GM12878 (cell line): Measurements from ENCODE around the gene NEGR1. TPM values are rescaled to one million over a fixed set of nuclear protein-coding genes. Genes with fewer than 3 reads are reported as not detected.

Experiments
- ATAC-seq: fragments of 200-7000 bp; cut with Tn5 transposase; 3 replicates; pipeline ENCODE4 v1.9.1; 2020; ENCODE audit warnings: mild to moderate bottlenecking, moderate library complexity
- BruUV-seq: library from RNA; stranded (reverse); fragments of 400-500 nt; replicated peaks from 2 replicates; lab custom pipeline; 2021; lab: Mats Ljungman, UMichigan
- CTCF ChIA-PET: fragments of 300-600 bp; sonication (Branson Sonifier 250); formaldehyde crosslinking; extraction: SDS; loops from one replicate; lab custom pipeline; 2021; ENCODE audit warnings: inconsistent platforms; lab: Yijun Ruan, JAX
- POLR2A ChIA-PET: fragments of 350-600 bp; formaldehyde crosslinking; extraction: SDS; loops from one replicate; lab custom pipeline; 2021; ENCODE audit warnings: inconsistent platforms; lab: Charles Lee
- RAD21 ChIA-PET: fragments of 300-600 bp; sonication (Branson Sonifier 250); formaldehyde crosslinking; loops from one replicate; lab custom pipeline; 2023; ENCODE audit warnings: antibody characterized with exemption; ENCODE audit not compliant: unreplicated experiment; lab: Charles Lee
- SMC1A ChIA-PET: fragments of 300-600 bp; sonication (Branson Sonifier 250); formaldehyde crosslinking; loops from one replicate; lab custom pipeline; 2023; ENCODE audit not compliant: unreplicated experiment, uncharacterized antibody; lab: Charles Lee
- DNase-seq: peaks from one replicate; pipeline ENCODE4 v3.0.0-alpha.2; 2011; ENCODE audit warnings: low read depth, low spot score
- FAIRE-seq: peaks from 3 replicates; lab custom pipeline; 2011; peaks lifted over from hg19 to GRCh38; lab: Jason Lieb, UNC
- H2AFZ ChIP-seq: 2 replicates; pipeline ENCODE4 v1.6.0; 2011; ENCODE audit warnings: low read depth, low read length, control low read depth; ENCODE audit not compliant: control insufficient read depth
- H3K27ac ChIP-seq: 2 replicates; pipeline ENCODE4 v1.5.1; 2011; ENCODE audit warnings: control low read depth; ENCODE audit not compliant: control insufficient read depth, insufficient read depth
- H3K27me3 ChIP-seq, 2 experiments: replicated peaks in 1 of 2; 2 replicates each; pipeline versions ENCODE4 v1.6.0 to v1.6.1; 2011; ENCODE audit warnings: low read length in 1 of 2; ENCODE audit not compliant: control insufficient read depth in 2 of 2, insufficient read depth in 2 of 2
- H3K36me3 ChIP-seq, 2 experiments: 2 replicates each; pipeline ENCODE4 v1.5.1; 2011; ENCODE audit warnings: low read length in 1 of 2; ENCODE audit not compliant: control insufficient read depth in 2 of 2, insufficient read depth in 2 of 2
- H3K4me1 ChIP-seq: 2 replicates; pipeline ENCODE4 v1.6.1; 2011; ENCODE audit warnings: mild to moderate bottlenecking, low read length, moderate library complexity, mixed read lengths; ENCODE audit not compliant: control insufficient read depth, insufficient read depth
- H3K4me2 ChIP-seq: 2 replicates; pipeline ENCODE4 v1.6.0; 2011; ENCODE audit warnings: control low read depth; ENCODE audit not compliant: control insufficient read depth, insufficient read depth
- H3K4me3 ChIP-seq: fragments of 200-600 bp; sonication (generic); 2 replicates; pipeline ENCODE4 v1.5.1; 2016
- H3K79me2 ChIP-seq: 2 replicates; pipeline ENCODE4 v1.6.0; 2011; ENCODE audit warnings: low read length; ENCODE audit not compliant: control insufficient read depth, insufficient read depth
- H3K9ac ChIP-seq: 2 replicates; pipeline ENCODE4 v1.8.0; 2011; ENCODE audit warnings: low read length, control low read depth, mixed read lengths; ENCODE audit not compliant: control insufficient read depth, insufficient read depth
- H3K9me3 ChIP-seq: replicated peaks from 3 replicates; pipeline ENCODE4 v1.5.1; 2011; ENCODE audit warnings: mild to moderate bottlenecking, low read length; ENCODE audit not compliant: control insufficient read depth, insufficient read depth
- H4K20me1 ChIP-seq: 2 replicates; pipeline ENCODE4 v1.6.0; 2011; ENCODE audit not compliant: control insufficient read depth, insufficient read depth
- HSF1 ChIP-seq: fragments of 150-350 bp; IDR thresholded peaks from 2 replicates; pipeline ENCODE4 v1.6.1; 2014; ENCODE audit warnings: mild to moderate bottlenecking, low read depth, low read length
- IRF3 ChIP-seq: fragments of 450-650 bp; IDR thresholded peaks from 2 replicates; pipeline ENCODE4 v1.6.1; 2014; ENCODE audit warnings: mild to moderate bottlenecking
- KAT2A ChIP-seq: conservative IDR thresholded peaks from 2 replicates; pipeline ENCODE4 v1.6.1; 2011; ENCODE audit warnings: low read depth, low read length; ENCODE audit not compliant: control insufficient read depth
- PML ChIP-seq: IDR thresholded peaks from 2 replicates; pipeline ENCODE4 v1.6.1; 2012; ENCODE audit warnings: low read length, inconsistent platforms
- RCOR1 ChIP-seq: conservative IDR thresholded peaks from 2 replicates; pipeline ENCODE4 v1.6.1; 2012; ENCODE audit warnings: low read depth, low read length, improper control_type of control experiment
- ZNF274 ChIP-seq: IDR thresholded peaks from one replicate; pipeline ENCODE4 v1.8.0; 2011; ENCODE audit not compliant: insufficient read length, insufficient read depth
- ZNF592 ChIP-seq: fragments of 450-650 bp; IDR thresholded peaks from 2 replicates; pipeline ENCODE4 v1.6.1; 2017; ENCODE audit warnings: mild to moderate bottlenecking, moderate library complexity
- WGBS: methylation state at CpG from one replicate; pipeline ENCODE4 v1.1.6; 2016; ENCODE audit warnings: low lambda C conversion rate; ENCODE audit not compliant: insufficient replicate concordance, insufficient coverage; ENCODE audit errors: missing lambda C conversion rate; 5-methylcytosine and 5-hydroxymethylcytosine counted together
- in situ Hi-C: fragments of 300-500 bp; cut with MboI; formaldehyde crosslinking; loops from 9 replicates; pipeline ENCODE4 v1.14.3; 2018; ENCODE audit warnings: mixed read lengths
- intact Hi-C: fragments of 100-400 bp; cut with micrococcal nuclease; formaldehyde crosslinking; loops from one replicate; pipeline ENCODE4 v1.14.2; 2022; ENCODE audit not compliant: unreplicated experiment
- polyA plus RNA-seq, 11 experiments: library from polyadenylated mRNA; depleted of rRNA in 4 of 11; unstranded in 6 of 11; stranded (reverse) in 5 of 11; fragments of >200 nt; fragmentation: Nextera tagmentation in 4 of 11; fragmentation: Illumina TruSeq in 1 of 11; extraction: Ambion mirVana in 4 of 11; extraction: Trizol in 1 of 11; gene quantifications; 1 replicate in 1 of 11; 2 replicates in 10 of 11; pipeline versions ENCODE4 v1.2.1 to v1.2.3, GENCODE V29; 2011 to 2016; ENCODE audit warnings: inconsistent platforms in 2 of 11, missing spikeins in 2 of 11, low read depth in 1 of 11
- total RNA-seq, 4 experiments: library from RNA; depleted of rRNA in 3 of 4; stranded (reverse); fragments of >200 nt in 3 of 4; fragmentation: Illumina TruSeq in 1 of 4; extraction: Trizol in 1 of 4; gene quantifications; 2 replicates each; pipeline versions ENCODE4 v1.2.1 to v1.2.3, GENCODE V29; 2013 to 2021

The NEGR1 gene
- total and polyA plus RNA-seq, 10 of the 15 experiments (the other 5 are each of a cell fraction or from before 2014, with no cell fraction given) = under 0.01 to 0.03 (median 0.01) TPM; not detected in 7

DNA sequence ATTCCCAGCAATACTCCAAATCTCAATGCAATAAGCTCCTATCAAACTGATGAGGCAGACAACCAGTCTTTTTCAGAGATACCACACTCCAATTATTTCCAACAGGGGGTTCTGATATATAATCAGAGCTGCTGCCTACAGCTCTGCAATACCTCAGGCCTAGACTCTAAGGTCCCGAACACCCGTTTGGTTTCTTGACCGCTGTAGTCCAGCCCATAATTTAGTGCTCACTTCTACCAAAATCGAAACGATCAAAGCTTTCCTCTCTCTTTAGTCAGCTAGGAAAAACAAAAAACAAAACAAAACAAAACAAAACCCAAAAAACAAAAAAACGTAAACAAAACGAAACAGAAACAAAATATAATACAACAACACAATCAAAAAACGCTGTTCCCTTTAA lies 453.0 kb downstream of the NEGR1 start:
- Histone ChIP-seq H3K36me3 (no peaks in the 10 kb centered on the region), H3K27ac (no peak overlapping the region), H2AFZ (no peak overlapping the region; the same call in 1 of the 2 replicates), H3K9me3 (no peaks in the 10 kb centered on the region), H3K9ac (no peak overlapping the region)
- DNase-seq = no peak
- FAIRE-seq = no peak
- in situ Hi-C loops = no loop called here
- CTCF ChIA-PET = no interaction called here
- TF ChIP-seq ZNF592 = no peak
- TF ChIP-seq, all 136 proteins: peak for 0
- H3K4me2 ChIP-seq = no peak overlapping the region
- WGBS = 33% methylated on average over 8 of the region's 8 CpGs
- ATAC-seq = 0 out of 3 replicates have a peak, but pooled peaks have one; percentile 19
- H3K27me3 ChIP-seq = no peaks in the 10 kb centered on the region
- H4K20me1 ChIP-seq = no peaks in the 10 kb centered on the region
- POLR2A ChIA-PET = no interaction called here
- no TSS peak for BruUV-seq
- H3K79me2 ChIP-seq = no peaks in the 10 kb centered on the region
- no peaks in the 10 kb centered on the region for H3K4me1 ChIP-seq
- no peak overlapping the region for H3K4me3 ChIP-seq
- SMC1A ChIA-PET = interaction anchor here (0.9 kb wide), 1 partner anchor 10 kb away, joined by 3 read pairs; no protein-coding TSS in a partner anchor
- RAD21 ChIA-PET = no interaction called here
- intact Hi-C loops = no loop called here

DNA sequence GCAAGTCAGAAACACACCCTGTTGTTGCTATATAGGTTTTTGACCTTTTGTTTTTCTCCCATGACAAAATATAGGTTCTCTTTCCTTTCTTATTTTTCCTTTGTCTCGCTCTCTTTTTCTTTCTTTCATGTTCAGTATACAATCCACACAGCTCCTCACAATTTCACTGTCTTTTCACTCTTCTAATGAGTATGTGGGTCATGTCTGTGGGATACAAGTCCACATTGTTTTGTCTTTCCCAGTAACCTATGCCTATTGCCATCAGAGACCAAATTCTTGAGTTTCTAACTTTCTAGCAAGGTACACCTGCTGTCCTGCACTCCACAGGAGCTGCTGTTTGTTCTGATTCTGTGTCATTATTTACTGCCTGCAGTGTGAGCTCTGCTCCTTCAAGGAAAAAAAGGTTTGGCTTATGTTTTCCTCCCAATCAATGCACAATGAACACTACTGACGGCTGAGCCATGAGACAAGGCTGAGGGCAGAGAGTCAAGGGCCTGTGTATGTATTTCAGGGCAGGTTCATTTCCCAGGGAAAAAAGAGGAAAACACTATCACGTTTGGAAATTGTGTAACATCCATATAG lies 453.8 kb downstream of the NEGR1 start:
- intact Hi-C loops = no loop called here

More for the DNA sequence above, 453.8 kb downstream of the NEGR1 start:
- no peaks in the 10 kb centered on the region for H3K36me3 ChIP-seq
- SMC1A ChIA-PET = no interaction called here
- RAD21 ChIA-PET = no interaction called here
- POLR2A ChIA-PET = no interaction called here
- ATAC-seq (no peak), DNase-seq (no peak), FAIRE-seq (no peak)
- TF ChIP-seq ZNF274 (no peak), KAT2A (no peak), PML (no peak), RCOR1 (no peak), HSF1 (no peak), IRF3 (no peak)
- no peaks in the 10 kb centered on the region for H4K20me1 ChIP-seq
- in situ Hi-C loops = no loop called here
- no peaks in the 10 kb centered on the region for H3K9me3 ChIP-seq
- no peaks in the 10 kb centered on the region for H3K79me2 ChIP-seq
- H3K4me3 ChIP-seq = no peak overlapping the region
- no peak overlapping the region for H2AFZ ChIP-seq
- H3K27me3 ChIP-seq = no peaks in the 10 kb centered on the region
- CTCF ChIA-PET = no interaction called here
- no peaks in the 10 kb centered on the region for H3K4me1 ChIP-seq
- 0% methylated on average over 3 of the region's 3 CpGs for WGBS
- BruUV-seq = no TSS peak
- no peak overlapping the region for H3K9ac ChIP-seq
- H3K27ac ChIP-seq = no peak overlapping the region
- H3K4me2 ChIP-seq = no peak overlapping the region
